Mucosa of stomach (tissue), 1 donor: ENCODE results near the gene GBP2.

Source experiments
- H3K27me3 ChIP-seq: one replicate; pipeline ENCODE4 v1.7.0; 2013; ENCODE audit warnings: mild to moderate bottlenecking, low read length; ENCODE audit not compliant: control insufficient read depth, insufficient read depth
- H3K36me3 ChIP-seq: one replicate; pipeline ENCODE4 v1.7.0; 2013; ENCODE audit warnings: low read length; ENCODE audit not compliant: control insufficient read depth, insufficient read depth
- H3K4me1 ChIP-seq: one replicate; pipeline ENCODE4 v1.7.0; 2013; ENCODE audit warnings: mild to moderate bottlenecking, low read length; ENCODE audit not compliant: control insufficient read depth, insufficient read depth
- H3K4me3 ChIP-seq: one replicate; pipeline ENCODE4 v1.7.0; 2013; ENCODE audit warnings: low read length
- H3K9ac ChIP-seq: one replicate; pipeline ENCODE4 v1.7.0; 2013; ENCODE audit warnings: mild to moderate bottlenecking, low read length, moderate library complexity
- H3K9me3 ChIP-seq: one replicate; pipeline ENCODE4 v1.7.0; 2013; ENCODE audit warnings: mild to moderate bottlenecking, low read length, moderate library complexity; ENCODE audit not compliant: control insufficient read depth
- donor health status: Pancreatic carcinoma.

Gene GBP2

DNA sequence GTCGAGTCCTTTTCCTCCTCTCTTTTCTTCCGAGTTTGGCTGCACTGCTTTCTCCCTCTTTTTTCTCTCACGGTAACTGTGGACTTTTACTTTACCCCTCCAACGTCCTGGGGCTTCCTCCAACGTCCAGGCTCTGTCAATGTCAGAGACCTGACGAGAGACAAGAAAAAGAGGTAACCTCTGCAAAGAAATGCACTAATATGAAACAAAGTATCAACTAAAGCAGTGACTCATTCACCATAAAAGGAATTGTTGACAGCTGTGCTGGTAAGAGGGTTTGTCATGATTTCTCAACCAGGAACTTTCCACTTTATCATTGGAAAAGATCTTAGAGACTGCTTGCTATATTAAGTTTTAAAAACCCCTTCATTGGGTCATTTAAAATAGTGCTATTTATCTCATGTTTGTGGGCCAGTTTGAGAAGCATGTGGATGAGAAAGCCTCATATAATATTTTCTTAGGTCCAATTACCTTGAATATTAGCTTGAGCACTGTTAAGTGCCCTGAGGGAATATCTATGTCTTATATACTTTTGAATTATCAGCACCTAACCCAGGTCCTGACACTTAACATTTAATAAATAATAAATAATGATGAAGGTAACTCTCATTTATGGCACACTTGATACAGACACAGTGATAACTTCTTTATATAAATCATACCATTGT is at the start of gene GBP2:
GBP2 (minus strand) TSS at position 202 of the 668 bp plus-strand sequence. CDS start 4,148 bp downstream, outside the sequence.
- H3K27me3 ChIP-seq, result no peaks in the 10 kb centered on the region
- H3K4me3 ChIP-seq, result peak within 1 kb of the TSS; percentile 56
- no peaks in the 10 kb centered on the region for H3K36me3 ChIP-seq
- peaks cover 19% of the 10 kb centered on the region for H3K4me1 ChIP-seq
- peak within 1 kb of the TSS; percentile 84 for H3K9ac ChIP-seq
- H3K9me3 ChIP-seq, result no peaks in the 10 kb centered on the region

DNA sequence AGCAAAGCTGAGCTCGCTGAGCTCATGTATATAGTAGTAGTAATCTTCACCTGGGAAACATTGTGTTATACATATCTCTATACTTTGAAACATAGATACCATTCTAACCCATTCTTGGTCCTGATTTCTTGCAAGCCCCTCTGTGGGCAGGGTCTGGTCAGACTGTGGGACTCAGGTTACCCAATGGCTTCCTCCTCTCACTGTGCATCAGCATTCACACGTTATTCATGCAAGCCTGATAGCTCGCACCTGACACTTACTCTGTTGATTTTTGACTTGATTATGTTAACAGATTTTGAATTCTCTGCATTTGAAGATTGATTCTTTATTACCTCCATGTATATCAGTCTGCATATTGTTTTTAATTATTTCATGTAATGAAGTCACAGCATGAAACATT is 48.6 kb upstream of the GBP2 start:
- Histone ChIP-seq H3K4me3 (no peak overlapping the region), H3K4me1 (no peaks in the 10 kb centered on the region), H3K27me3 (no peaks in the 10 kb centered on the region), H3K36me3 (no peaks in the 10 kb centered on the region), H3K9ac (no peak overlapping the region), H3K9me3 (no peaks in the 10 kb centered on the region)

GRCh38 chr1:89172468-89173143 is 46.7 kb upstream of the GBP2 start:
- no peaks in the 10 kb centered on the region for H3K27me3 ChIP-seq
- no peaks in the 10 kb centered on the region for H3K36me3 ChIP-seq
- no peak overlapping the region for H3K4me3 ChIP-seq
- no peaks in the 10 kb centered on the region for H3K4me1 ChIP-seq
- H3K9me3 ChIP-seq, result no peaks in the 10 kb centered on the region
- no peak overlapping the region for H3K9ac ChIP-seq

DNA sequence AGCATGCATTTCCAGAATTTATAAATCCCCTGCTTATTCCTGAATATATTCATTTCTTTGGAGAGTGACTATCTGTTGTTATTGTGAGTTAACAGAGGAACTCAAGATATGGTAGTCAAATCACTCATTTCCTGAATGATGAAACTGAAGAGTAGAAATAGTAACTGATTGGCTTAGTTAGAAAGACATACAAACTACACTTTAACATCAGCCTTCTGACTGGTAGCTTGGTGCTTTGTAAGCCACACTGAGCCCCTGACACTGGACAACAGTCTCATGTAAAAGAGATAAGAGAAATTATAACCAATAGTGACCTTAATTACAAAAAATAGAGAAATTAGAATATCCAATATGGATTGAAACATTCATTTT is 45.1 kb upstream of the GBP2 start:
- Histone ChIP-seq H3K9ac (no peak overlapping the region), H3K27me3 (no peaks in the 10 kb centered on the region), H3K4me1 (no peaks in the 10 kb centered on the region), H3K36me3 (no peaks in the 10 kb centered on the region), H3K4me3 (no peak overlapping the region), H3K9me3 (no peaks in the 10 kb centered on the region)

GRCh38 chr1:89170170-89171066 is 44.5 kb upstream of the GBP2 start:
- no peak overlapping the region for H3K9ac ChIP-seq
- no peaks in the 10 kb centered on the region for H3K9me3 ChIP-seq
- no peaks in the 10 kb centered on the region for H3K27me3 ChIP-seq
- no peaks in the 10 kb centered on the region for H3K4me1 ChIP-seq
- H3K4me3 ChIP-seq, result no peak overlapping the region
- H3K36me3 ChIP-seq, result no peaks in the 10 kb centered on the region

DNA sequence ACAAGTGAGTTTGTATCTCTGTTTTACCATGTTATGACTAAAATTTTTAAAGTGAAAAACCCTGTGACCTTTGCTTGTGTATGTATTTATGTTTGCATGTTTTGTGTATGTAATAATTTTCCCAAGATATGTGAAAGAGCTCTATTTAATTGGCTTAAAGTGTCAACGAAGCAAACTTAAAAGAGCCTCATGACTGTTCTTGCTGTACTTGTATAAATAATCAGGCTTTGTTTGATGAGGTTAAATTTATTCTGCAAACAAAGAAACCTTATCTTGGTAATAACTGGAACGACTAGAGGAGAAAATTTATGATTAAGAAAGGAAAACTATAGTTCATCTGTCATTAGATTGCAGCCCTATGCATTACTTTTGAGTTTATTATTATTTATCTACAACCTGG is 43.3 kb upstream of the GBP2 start:
- no peaks in the 10 kb centered on the region for H3K4me1 ChIP-seq

DNA sequence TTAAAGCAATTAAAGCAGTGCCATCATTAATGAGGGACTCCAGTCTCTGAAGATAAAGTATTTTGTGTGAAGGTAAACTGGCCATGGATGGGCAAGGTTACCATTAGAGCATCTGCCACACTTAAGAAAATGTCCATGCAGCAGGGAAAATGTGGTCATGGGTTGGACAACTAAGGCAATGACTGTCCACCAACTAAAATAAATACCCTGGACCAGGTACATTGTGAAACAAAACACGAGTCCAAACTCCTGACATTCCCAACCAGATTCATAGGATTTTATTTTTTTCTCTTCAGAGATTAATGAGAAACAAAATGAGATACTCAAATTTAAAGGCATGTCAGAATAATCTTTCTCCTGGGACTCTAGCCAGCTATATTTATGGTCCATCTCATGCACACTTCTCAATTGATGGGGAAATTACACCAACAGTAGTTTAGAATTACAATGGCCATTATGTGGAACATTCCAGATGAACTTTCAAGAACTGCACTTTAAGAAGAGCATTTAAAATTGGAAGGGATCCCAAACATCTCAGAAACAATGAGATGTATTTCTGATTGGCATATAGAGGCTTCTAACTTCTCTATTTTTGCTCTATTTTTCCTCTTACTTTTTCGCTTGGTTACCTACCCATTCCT is 41.8 kb upstream of the GBP2 start:
- H3K4me1 ChIP-seq, result no peaks in the 10 kb centered on the region
- H3K4me3 ChIP-seq, result no peak overlapping the region
- H3K27me3 ChIP-seq, result no peaks in the 10 kb centered on the region
- no peak overlapping the region for H3K9ac ChIP-seq
- no peaks in the 10 kb centered on the region for H3K9me3 ChIP-seq
- H3K36me3 ChIP-seq, result no peaks in the 10 kb centered on the region

More for the DNA sequence above, 43.3 kb upstream of the GBP2 start:
- Histone ChIP-seq H3K9ac (no peak overlapping the region), H3K4me3 (no peak overlapping the region), H3K9me3 (no peaks in the 10 kb centered on the region), H3K36me3 (no peaks in the 10 kb centered on the region), H3K27me3 (no peaks in the 10 kb centered on the region)

DNA sequence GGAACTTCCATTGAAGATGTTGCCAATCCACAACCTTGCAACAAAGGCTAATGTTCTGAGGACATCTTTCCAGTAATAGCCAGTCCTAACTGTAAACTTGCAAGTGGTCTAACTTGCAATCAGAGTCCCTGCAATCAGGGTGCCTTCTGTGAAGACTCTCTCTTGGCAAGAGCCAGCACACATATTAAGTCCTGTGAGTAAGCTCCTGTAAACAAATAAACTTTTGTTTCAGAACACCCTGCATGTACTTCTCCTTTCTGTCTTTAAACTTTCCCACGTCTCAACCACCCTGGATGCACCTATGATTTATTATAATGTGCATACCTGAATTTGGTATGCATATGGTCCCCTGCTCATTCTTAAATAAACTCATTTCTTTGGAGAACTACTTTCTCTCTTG is 40.8 kb upstream of the GBP2 start:
- H3K4me1 ChIP-seq, result no peaks in the 10 kb centered on the region
- H3K9ac ChIP-seq, result no peak overlapping the region
- H3K9me3 ChIP-seq, result no peaks in the 10 kb centered on the region
- H3K36me3 ChIP-seq, result no peaks in the 10 kb centered on the region
- no peaks in the 10 kb centered on the region for H3K27me3 ChIP-seq
- H3K4me3 ChIP-seq, result no peak overlapping the region

- H3K36me3 ChIP-seq, result no peaks in the 10 kb centered on the region
- no peaks in the 10 kb centered on the region for H3K4me1 ChIP-seq
- H3K27me3 ChIP-seq, result no peaks in the 10 kb centered on the region
- no peak overlapping the region for H3K9ac ChIP-seq
- H3K9me3 ChIP-seq, result no peaks in the 10 kb centered on the region
- H3K4me3 ChIP-seq, result no peak overlapping the region
Observed at GRCh38 chr1:89165811-89166210, 39.9 kb upstream of the GBP2 start.

- H3K4me1 ChIP-seq, result no peaks in the 10 kb centered on the region
- H3K9ac ChIP-seq, result no peak overlapping the region
- no peaks in the 10 kb centered on the region for H3K36me3 ChIP-seq
- no peaks in the 10 kb centered on the region for H3K9me3 ChIP-seq
- H3K4me3 ChIP-seq, result no peak overlapping the region
- H3K27me3 ChIP-seq, result no peaks in the 10 kb centered on the region
Observed at GRCh38 chr1:89151047-89151446, 25.1 kb upstream of the GBP2 start.

DNA sequence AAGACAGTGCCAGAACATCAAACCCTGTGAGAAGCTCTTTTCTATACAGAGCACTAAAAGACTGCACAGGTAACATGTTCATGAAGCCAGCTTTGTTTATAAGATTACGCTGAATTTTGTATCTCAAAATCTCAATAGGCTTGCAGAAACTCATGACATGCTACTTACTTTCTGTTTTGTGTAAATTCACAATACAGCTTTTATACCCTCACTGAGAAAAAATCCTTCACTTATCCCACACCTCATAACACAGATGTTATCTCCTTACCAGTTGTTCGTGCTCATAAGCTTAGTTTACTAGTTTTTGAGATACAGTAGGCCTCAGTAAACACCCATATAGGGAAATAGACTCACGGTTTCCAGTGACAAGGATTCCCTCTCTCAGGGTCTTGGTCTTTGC is 24.1 kb upstream of the GBP2 start:
- H3K27me3 ChIP-seq, result no peaks in the 10 kb centered on the region
- no peak overlapping the region for H3K9ac ChIP-seq
- no peaks in the 10 kb centered on the region for H3K36me3 ChIP-seq
- no peaks in the 10 kb centered on the region for H3K9me3 ChIP-seq
- no peaks in the 10 kb centered on the region for H3K4me1 ChIP-seq
- no peak overlapping the region for H3K4me3 ChIP-seq

- Histone ChIP-seq H3K9me3 (no peaks in the 10 kb centered on the region), H3K4me1 (no peaks in the 10 kb centered on the region), H3K27me3 (no peaks in the 10 kb centered on the region), H3K9ac (no peak overlapping the region), H3K4me3 (no peak overlapping the region), H3K36me3 (no peaks in the 10 kb centered on the region)
Observed at GRCh38 chr1:89149229-89149628, 23.3 kb upstream of the GBP2 start.
